HG03460 (cell line): Measurements from ENCODE around the gene DGKK.

ENCODE experiments used
- ATAC-seq: cut with Tn5 transposase; IDR thresholded peaks from one replicate; pipeline ENCODE4 v1.9.1; 2021; ENCODE audit not compliant: unreplicated experiment

Gene DGKK

GRCh38 chrX:50470103-50471031 is at the start of gene DGKK:
Gene DGKK (minus strand): TSS chrX:50470825. CDS start chrX:50470678, 147 bp downstream.
- no peak for ATAC-seq

- no peak for ATAC-seq
Observed at GRCh38 chrX:50514811-50515210, 44.2 kb upstream of the DGKK start.

GRCh38 chrX:50497114-50497513 is 26.5 kb upstream of the DGKK start:
- ATAC-seq: no peak

GRCh38 chrX:50495616-50496015 is 25.0 kb upstream of the DGKK start:
- ATAC-seq: no peak

DNA sequence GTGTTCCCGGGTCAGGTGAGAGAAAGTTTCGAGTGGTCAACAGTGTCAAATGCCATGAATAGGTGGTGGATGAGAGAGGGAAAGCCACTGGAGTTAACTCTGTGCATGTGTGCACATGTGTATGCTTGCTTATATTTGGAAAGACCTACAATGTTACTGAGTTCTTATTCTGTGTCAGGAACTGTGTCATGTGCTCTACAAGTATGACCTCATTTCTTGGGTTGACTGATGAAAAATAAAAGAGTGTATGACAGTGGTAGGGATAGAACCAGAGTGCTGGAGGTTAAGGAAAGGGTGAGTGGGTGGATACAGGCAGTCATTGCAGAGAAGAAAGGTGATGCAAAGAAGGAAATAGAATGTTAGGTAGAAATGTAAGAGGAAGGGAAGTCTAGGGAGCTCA is 22.1 kb upstream of the DGKK start:
- no peak for ATAC-seq

DNA sequence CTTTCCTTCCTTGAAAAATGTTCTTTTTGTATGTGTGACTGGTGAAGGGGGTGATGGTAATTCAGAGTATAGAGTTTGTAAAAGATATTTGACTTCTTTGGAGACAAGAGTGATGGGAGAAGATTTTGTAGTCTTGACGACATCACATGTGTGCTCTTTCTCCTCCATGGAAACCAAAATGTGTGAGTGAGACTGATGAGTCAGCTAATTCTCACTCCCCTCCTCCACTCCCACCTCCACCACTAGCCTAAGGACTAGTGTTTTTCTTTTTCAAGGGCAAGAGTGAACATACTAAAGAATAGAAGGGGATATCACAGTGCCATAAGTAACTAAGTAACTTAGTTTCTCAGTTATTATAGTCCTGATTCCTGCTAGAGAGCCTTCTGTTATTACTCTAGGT is 14.0 kb upstream of the DGKK start:
- no peak for ATAC-seq

- no peak for ATAC-seq
Observed at GRCh38 chrX:50483283-50483682, 12.7 kb upstream of the DGKK start.

DNA sequence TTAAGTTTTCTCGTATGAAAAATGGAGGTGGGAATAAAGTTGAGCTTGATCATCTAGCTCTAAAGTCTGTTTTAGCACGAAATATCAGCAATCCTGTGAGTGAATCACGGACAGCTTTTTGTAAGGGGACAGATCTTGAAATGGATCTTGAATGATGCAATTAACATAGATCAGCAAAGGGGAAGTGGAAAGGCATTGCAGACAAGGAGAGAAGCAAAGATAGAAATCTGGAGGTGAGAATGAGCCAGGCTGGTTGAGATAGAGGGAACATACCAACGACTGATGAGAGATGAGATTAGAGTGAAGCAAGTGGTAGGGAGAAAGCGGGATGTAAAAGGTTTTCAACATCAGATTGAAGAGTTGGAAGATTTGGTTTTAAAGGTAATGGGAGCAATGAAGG is 4.6 kb upstream of the DGKK start:
- no peak for ATAC-seq

- ATAC-seq: no peak
Observed at GRCh38 chrX:50471390-50471789, 765 bp upstream of the DGKK start.

DNA sequence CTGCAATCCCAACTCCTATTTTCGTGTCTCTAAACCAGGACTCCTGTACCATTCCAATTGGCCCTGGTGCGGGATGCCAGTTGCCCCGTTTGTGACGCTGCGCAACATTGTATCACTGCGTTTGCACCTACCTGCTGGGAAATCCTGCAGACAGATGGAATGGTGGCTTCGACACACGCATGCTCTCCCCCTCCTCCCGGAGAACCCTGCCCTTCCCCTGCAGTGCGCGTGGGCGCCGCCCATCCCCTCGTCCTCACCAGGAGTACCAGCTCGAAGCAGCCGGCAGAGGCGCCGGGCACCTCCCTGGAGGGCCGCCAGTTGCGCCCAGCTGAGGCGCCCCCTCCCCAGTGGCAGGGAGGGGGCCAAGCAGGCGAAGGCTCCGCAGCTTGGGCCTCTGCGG is 1.4 kb downstream of the DGKK start:
- no peak for ATAC-seq

GRCh38 chrX:50459615-50460014 is 11.0 kb downstream of the DGKK start:
- no peak for ATAC-seq

- ATAC-seq: no peak
Observed at GRCh38 chrX:50458483-50458882, 12.1 kb downstream of the DGKK start.

DNA sequence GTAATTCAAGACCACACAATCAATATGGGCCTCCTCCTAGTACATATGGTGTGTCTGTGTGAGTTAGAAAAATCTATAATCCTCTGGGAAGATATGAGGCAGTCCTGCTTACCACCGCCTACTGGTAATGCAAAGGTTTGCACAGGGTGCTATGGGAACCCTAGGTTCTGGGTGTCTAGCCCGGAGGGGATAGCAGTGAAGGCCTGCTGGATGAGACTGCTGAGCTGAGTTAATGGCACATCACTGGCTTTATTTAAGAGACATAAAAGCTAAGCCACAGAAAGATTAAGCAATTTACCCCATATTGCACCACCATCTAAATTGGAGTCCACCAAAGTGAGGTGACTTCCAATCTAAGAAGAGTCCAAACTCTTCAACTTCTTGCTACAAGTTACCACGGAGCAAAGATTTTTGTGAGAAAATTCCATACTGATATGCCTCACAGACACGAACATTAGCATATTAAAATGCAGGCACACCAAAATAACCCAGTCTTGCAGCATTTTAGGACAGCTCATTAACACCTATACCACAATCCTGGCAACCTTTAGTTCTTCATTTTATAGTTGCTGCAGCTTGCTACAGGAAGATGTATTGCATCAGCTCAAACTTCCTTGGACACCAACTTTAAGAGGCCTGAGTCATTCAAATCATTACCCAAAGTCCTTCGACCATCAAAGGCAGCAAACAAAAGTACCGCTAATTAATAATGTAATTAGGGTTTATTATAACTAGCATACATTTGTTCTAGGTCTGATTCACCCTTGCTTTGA is 13.7 kb downstream of the DGKK start:
- ATAC-seq: no peak

DNA sequence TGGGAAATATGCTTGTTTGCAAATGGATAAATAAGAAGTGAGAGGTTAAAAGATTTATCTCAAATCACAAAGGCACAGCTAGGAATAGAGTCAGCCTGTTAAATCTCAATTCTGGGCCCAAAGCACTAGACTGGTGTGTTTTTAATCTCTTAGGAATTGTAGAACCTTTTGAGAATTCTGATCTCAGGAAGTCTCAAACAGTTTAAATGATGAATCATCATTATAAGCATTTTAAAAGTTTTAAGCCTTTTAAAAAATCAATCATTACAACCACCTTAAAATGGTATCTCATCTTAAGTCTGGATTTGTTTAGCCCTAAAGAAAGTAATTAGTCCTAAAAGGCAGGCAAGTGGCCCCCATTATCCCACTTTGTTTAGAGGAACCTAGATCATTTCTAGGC is 17.8 kb downstream of the DGKK start:
- no peak for ATAC-seq

DNA sequence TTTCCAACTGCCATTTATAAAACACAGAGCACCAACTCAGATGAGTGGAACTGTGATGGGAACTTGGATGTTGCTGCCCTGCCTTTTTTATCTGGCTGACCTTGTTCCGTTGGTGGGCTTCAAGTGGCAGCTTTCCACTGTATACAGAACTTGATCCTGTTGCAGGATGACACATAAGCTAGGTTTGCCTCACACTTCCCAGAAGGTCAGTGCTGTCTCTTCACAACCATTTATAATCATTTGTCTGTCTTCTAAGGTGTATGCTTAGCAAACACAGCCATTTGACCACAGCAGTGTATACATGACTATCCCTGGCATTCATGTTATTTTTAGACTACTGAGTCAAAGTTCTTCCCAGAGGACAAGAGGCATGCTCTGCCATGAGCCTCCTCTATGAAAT is 20.3 kb downstream of the DGKK start:
- no peak for ATAC-seq

GRCh38 chrX:50448565-50448964 is 22.1 kb downstream of the DGKK start:
- ATAC-seq: no peak

- no peak for ATAC-seq
Observed at GRCh38 chrX:50447535-50447934, 23.1 kb downstream of the DGKK start.

GRCh38 chrX:50442426-50443116 is 28.1 kb downstream of the DGKK start:
- ATAC-seq: peak; percentile 71

GRCh38 chrX:50436797-50437196 is 33.8 kb downstream of the DGKK start:
- ATAC-seq: no peak

- ATAC-seq: no peak
Observed at GRCh38 chrX:50432829-50433289, 37.8 kb downstream of the DGKK start.

- no peak for ATAC-seq
Observed at GRCh38 chrX:50431623-50432022, 39.0 kb downstream of the DGKK start.
